Activated T-cell treated with anti-CD3 and anti-CD28 coated beads for 48 hours (primary cell): ENCODE results near the gene TCOF1.
A peak's percentile ranks its signal among the peaks of the same experiment; 100 is the strongest.

Source experiments
- DNase-seq: peaks from one replicate; pipeline ENCODE4 v3.0.0-alpha.2; 2020; ENCODE audit warnings: low read depth

The TCOF1 gene

GRCh38 chr5:150428106-150428876 lies 70.8 kb downstream of the TCOF1 start:
- DNase-seq = no peak

- DNase-seq = no peak
These were observed 71.5 kb downstream of the TCOF1 start for GRCh38 chr5:150428978-150429377.

- DNase-seq = no peak
These were observed 71.9 kb downstream of the TCOF1 start for GRCh38 chr5:150429410-150429873.

GRCh38 chr5:150431048-150431447 lies 73.6 kb downstream of the TCOF1 start:
- DNase-seq = no peak

- no peak for DNase-seq
These were observed 74.1 kb downstream of the TCOF1 start for GRCh38 chr5:150431574-150431973.

GRCh38 chr5:150434464-150434863 lies 77.0 kb downstream of the TCOF1 start:
- no peak for DNase-seq

- DNase-seq = peak; percentile 84
These were observed 78.7 kb downstream of the TCOF1 start for GRCh38 chr5:150436141-150436680.

- DNase-seq = no peak
These were observed 81.5 kb downstream of the TCOF1 start for GRCh38 chr5:150438873-150439546.

- DNase-seq = no peak
These were observed 83.7 kb downstream of the TCOF1 start for GRCh38 chr5:150440948-150441812.

- DNase-seq = no peak
These were observed 84.6 kb downstream of the TCOF1 start for GRCh38 chr5:150441813-150442698.

GRCh38 chr5:150442699-150443080 lies 85.2 kb downstream of the TCOF1 start:
- DNase-seq = no peak

GRCh38 chr5:150443242-150444075 lies 86.0 kb downstream of the TCOF1 start:
- no peak for DNase-seq

GRCh38 chr5:150444770-150445169 lies 87.3 kb downstream of the TCOF1 start:
- no peak for DNase-seq

- DNase-seq = no peak
These were observed 88.6 kb downstream of the TCOF1 start for GRCh38 chr5:150446088-150446487.

- DNase-seq = no peak
These were observed 89.1 kb downstream of the TCOF1 start for GRCh38 chr5:150446583-150446982.

GRCh38 chr5:150447188-150447587 lies 89.7 kb downstream of the TCOF1 start:
- DNase-seq = no peak

- no peak for DNase-seq
These were observed 90.8 kb downstream of the TCOF1 start for GRCh38 chr5:150448334-150448733.

GRCh38 chr5:150448952-150449516 lies 91.5 kb downstream of the TCOF1 start:
- no peak for DNase-seq
